HepG2 (cell line): ENCODE results near the gene MAP3K20. TPM values are rescaled to one million over a fixed set of nuclear protein-coding genes. Genes with fewer than 3 reads are reported as not detected.

Experiments
- ATAC-seq: fragments of 200-7000 bp; cut with Tn5 transposase; 3 replicates; pipeline ENCODE4 v1.9.1; 2020; ENCODE audit warnings: mild to moderate bottlenecking, moderate library complexity
- BruUV-seq: library from RNA; stranded (reverse); fragments of 400-500 nt; replicated peaks from 2 replicates; lab custom pipeline; 2021; lab: Mats Ljungman, UMichigan
- CTCF ChIA-PET: fragments of 300-600 bp; formaldehyde crosslinking; extraction: SDS; loops from one replicate; lab custom pipeline; 2021; ENCODE audit warnings: low total read pairs, inconsistent platforms, low intra/inter-chr PET ratio; lab: Yijun Ruan, JAX
- POLR2A ChIA-PET: fragments of 350-600 bp; sonication (Branson Sonifier 250); formaldehyde crosslinking; loops from one replicate; lab custom pipeline; 2020; ENCODE audit warnings: antibody characterized with exemption, inconsistent platforms; lab: Yijun Ruan, JAX
- DNase-seq: peaks from one replicate; pipeline ENCODE4 v3.0.0-alpha.2; 2015; ENCODE audit warnings: low spot score
- FAIRE-seq: peaks from 3 replicates; lab custom pipeline; 2011; peaks lifted over from hg19 to GRCh38; lab: Jason Lieb, UNC
- H2AFZ ChIP-seq: one replicate; pipeline ENCODE4 v1.6.1; 2011; ENCODE audit warnings: low read length, inconsistent platforms
- H3K27ac ChIP-seq: fragments of 300-600 bp; 3 replicates; pipeline ENCODE4 v1.8.0; 2011; ENCODE audit warnings: mixed run types, mild to moderate bottlenecking, mixed read lengths, low read length, inconsistent platforms; ENCODE audit not compliant: insufficient read depth; ENCODE audit errors: extremely low read length
- H3K27me3 ChIP-seq, 2 experiments: fragments of 200-600 bp in 1 of 2; 2 replicates in 1 of 2; 3 replicates in 1 of 2; pipeline versions ENCODE4 v1.6.0 to v1.8.0; 2011; ENCODE audit warnings: low read length in 2 of 2, mild to moderate bottlenecking in 2 of 2, moderate library complexity in 2 of 2, inconsistent platforms in 1 of 2; ENCODE audit not compliant: insufficient read depth in 2 of 2, control insufficient read depth in 1 of 2
- H3K36me3 ChIP-seq, 2 experiments: fragments of 200-600 bp in 1 of 2; replicated peaks in 1 of 2; 2 replicates in 1 of 2; 3 replicates in 1 of 2; pipeline versions ENCODE4 v1.5.1 to v1.8.0; 2011; ENCODE audit warnings: low read length in 2 of 2, inconsistent platforms in 1 of 2; ENCODE audit not compliant: insufficient read depth in 2 of 2, control insufficient read depth in 1 of 2
- H3K4me1 ChIP-seq: 2 replicates; pipeline ENCODE4 v1.5.1; 2012; ENCODE audit warnings: low read length, inconsistent platforms; ENCODE audit not compliant: insufficient read depth
- H3K4me2 ChIP-seq: 2 replicates; pipeline ENCODE4 v1.6.0; 2011; ENCODE audit warnings: low read depth, low read length, inconsistent platforms
- H3K4me3 ChIP-seq, 3 experiments: fragments of 200-600 bp in 1 of 3; sonication (generic), shearing (Covaris generic) in 1 of 3; replicated peaks in 1 of 3; 2 replicates each; pipeline ENCODE4 v1.5.1; 2011 to 2016; ENCODE audit warnings: low read length in 3 of 3, inconsistent platforms in 2 of 3, low read depth in 2 of 3, mild to moderate bottlenecking in 2 of 3, control low read depth in 1 of 3, mixed read lengths in 1 of 3; ENCODE audit not compliant: insufficient read depth in 1 of 3
- H3K79me2 ChIP-seq: one replicate; pipeline ENCODE4 v1.6.1; 2011; ENCODE audit warnings: low read length, inconsistent platforms; ENCODE audit not compliant: insufficient read depth
- H3K9ac ChIP-seq: 2 replicates; pipeline ENCODE4 v1.6.0; 2011; ENCODE audit warnings: mild to moderate bottlenecking, low read depth, low read length, inconsistent platforms; ENCODE audit not compliant: insufficient read depth
- H3K9me3 ChIP-seq: 2 replicates; pipeline ENCODE4 v1.5.1; 2012; ENCODE audit warnings: mild to moderate bottlenecking, low read length
- H4K20me1 ChIP-seq: 2 replicates; pipeline ENCODE4 v1.6.0; 2011; ENCODE audit warnings: inconsistent platforms, mild to moderate bottlenecking, low read length, moderate library complexity; ENCODE audit not compliant: insufficient read depth
- ATF7 ChIP-seq, 2 experiments: fragments of 450-650 bp in 1 of 2; sonication (generic) in 1 of 2; formaldehyde crosslinking in 1 of 2; IDR thresholded peaks; 2 replicates each; pipeline versions ENCODE4 v1.4.0 to v1.6.1; 2016 to 2020; ENCODE audit warnings: antibody characterized with exemption in 1 of 2, mild to moderate bottlenecking in 1 of 2, missing genetic modification reagents in 1 of 2
- CEBPB ChIP-seq: IDR thresholded peaks from 2 replicates; pipeline ENCODE4 v1.6.1; 2011; ENCODE audit warnings: low read depth, low read length, improper control_type of control experiment, borderline replicate concordance
- EHMT2 ChIP-seq: fragments of 200-600 bp; sonication (generic); IDR thresholded peaks from 2 replicates; pipeline ENCODE4 v1.7.0; 2017; ENCODE audit warnings: antibody characterized with exemption, low read depth, low read length, borderline replicate concordance
- FOXA1 ChIP-seq, 2 experiments: fragments of 450-650 bp in 1 of 2; sonication (generic) in 1 of 2; formaldehyde crosslinking in 1 of 2; IDR thresholded peaks; 2 replicates each; pipeline versions ENCODE4 v1.4.0 to v1.6.1; 2016 to 2020; ENCODE audit warnings: missing genetic modification reagents in 1 of 2
- FOXK2 ChIP-seq: fragments of 450-650 bp; IDR thresholded peaks from 2 replicates; pipeline ENCODE4 v1.6.1; 2016
- FOXM1 ChIP-seq: sonication (generic); formaldehyde crosslinking; IDR thresholded peaks from 2 replicates; pipeline ENCODE4 v1.5.0; 2020; ENCODE audit warnings: missing genetic modification reagents
- MTF1 ChIP-seq: sonication (generic); formaldehyde crosslinking; IDR thresholded peaks from 2 replicates; pipeline ENCODE4 v1.5.0; 2020; ENCODE audit warnings: missing genetic modification reagents
- MYPOP ChIP-seq: sonication (generic); formaldehyde crosslinking; IDR thresholded peaks from 2 replicates; pipeline ENCODE4 v1.8.1; 2023; ENCODE audit warnings: mild to moderate bottlenecking, moderate library complexity, missing genetic modification reagents
- SP4 ChIP-seq: sonication (generic); formaldehyde crosslinking; IDR thresholded peaks from 2 replicates; pipeline ENCODE4 v1.8.1; 2023; ENCODE audit warnings: mild to moderate bottlenecking, missing genetic modification reagents
- TBX3 ChIP-seq: fragments of 450-650 bp; IDR thresholded peaks from 2 replicates; pipeline ENCODE4 v1.6.1; 2017; ENCODE audit warnings: antibody characterized with exemption, mild to moderate bottlenecking, inconsistent platforms, borderline replicate concordance
- ZNF24 ChIP-seq: fragments of 450-650 bp; IDR thresholded peaks from 2 replicates; pipeline ENCODE4 v1.6.1; 2017; ENCODE audit warnings: antibody characterized with exemption, mild to moderate bottlenecking
- WGBS: methylation state at CpG from one replicate; pipeline ENCODE4 v1.1.6; 2017; ENCODE audit warnings: low lambda C conversion rate; 5-methylcytosine and 5-hydroxymethylcytosine counted together
- in situ Hi-C: cut with HindIII; loops from 2 replicates; pipeline ENCODE4 v1.10.0; 2017; ENCODE audit warnings: low pct_unique_long_range_greater_than_20kb; ENCODE audit not compliant: extremely low pct_ligation_motif_present
- intact Hi-C: fragments of 100-400 bp; cut with micrococcal nuclease; formaldehyde crosslinking; loops from one replicate; pipeline ENCODE4 v1.10.0; 2022; ENCODE audit not compliant: unreplicated experiment
- polyA plus RNA-seq, 8 experiments: library from polyadenylated mRNA; depleted of rRNA in 3 of 8; stranded (reverse) in 7 of 8; unstranded in 1 of 8; fragments of >200 nt; fragmentation: Illumina TruSeq in 4 of 8; extraction: Trizol in 4 of 8; gene quantifications; 2 replicates each; pipeline versions ENCODE4 v1.2.1 to v1.2.3, GENCODE V29; 2011 to 2016; ENCODE audit warnings: low read depth in 4 of 8, missing spikeins in 1 of 8, mixed read lengths in 1 of 8; ENCODE audit not compliant: insufficient read depth in 1 of 8
- total RNA-seq, 5 experiments: library from RNA; depleted of rRNA; stranded (reverse); fragments of >200 nt; fragmentation: Illumina TruSeq; extraction: Trizol; gene quantifications; 2 replicates each; pipeline ENCODE4 v1.2.3, GENCODE V29; 2016; ENCODE audit warnings: low read depth in 1 of 5
- TF ChIP-seq, protein P1 (sequence below): sonication (generic); formaldehyde crosslinking; IDR thresholded peaks from 2 replicates; pipeline ENCODE4 v1.8.1; 2023; ENCODE audit warnings: mild to moderate bottlenecking, missing genetic modification reagents
- TF ChIP-seq, protein P2 (sequence below): sonication (generic); formaldehyde crosslinking; IDR thresholded peaks from 2 replicates; pipeline ENCODE4 v1.8.1; 2023; ENCODE audit warnings: missing genetic modification reagents, inconsistent platforms, borderline replicate concordance

Gene MAP3K20
- total and polyA plus RNA-seq, 2 of the 13 experiments (the other 11 are each of a cell fraction or from before 2014, with no cell fraction given), result 5.2 to 13.5 TPM

DNA sequence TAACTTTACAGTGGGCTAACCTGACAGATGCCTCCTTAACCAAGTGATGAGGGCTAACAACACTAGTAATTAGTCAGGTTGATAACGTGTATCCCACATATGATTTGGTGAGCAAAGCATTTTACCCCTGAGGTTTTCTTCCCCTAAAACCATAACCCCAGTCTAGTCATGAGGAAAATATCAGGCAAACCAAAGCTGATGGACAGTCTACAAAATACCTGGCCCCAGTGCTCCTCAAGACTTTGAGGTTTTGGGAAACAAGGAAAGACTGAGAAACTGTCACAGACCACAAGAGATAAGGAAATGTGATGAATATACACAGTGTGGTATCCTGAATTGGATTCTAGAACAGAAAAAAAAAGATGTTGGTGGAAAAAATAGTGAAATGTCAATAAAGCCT, 28.5 kb downstream of the MAP3K20 start:
- H3K9me3 ChIP-seq, result no peaks in the 10 kb centered on the region
- no TSS peak for BruUV-seq
- H2AFZ ChIP-seq, result no peak overlapping the region
- H3K4me2 ChIP-seq, result no peak overlapping the region
- no peaks in the 10 kb centered on the region for H3K79me2 ChIP-seq
- H3K27ac ChIP-seq, result no peak overlapping the region
- ATAC-seq (no peak), DNase-seq (no peak), FAIRE-seq (no peak)
- H3K4me3 ChIP-seq, result no peak overlapping the region
- peaks cover 1% of the 10 kb centered on the region; the same call in 1 of the 2 replicates for H3K4me1 ChIP-seq
- ChIA-PET POLR2A (no interaction called here), CTCF (no interaction called here)
- no peak overlapping the region for H3K9ac ChIP-seq
- no peaks in the 10 kb centered on the region for H3K27me3 ChIP-seq
- in situ Hi-C loops, result no loop called here
- WGBS, result 100% methylated on average over 1 of the region's 1 CpG
- intact Hi-C loops, result no loop called here
- H3K36me3 ChIP-seq, result no peaks in the 10 kb centered on the region; a peak in 2 of 5 replicates
- TF ChIP-seq SP4 (CRISPR knock-in tag) (no peak), FOXK2 (no peak), FOXA1 (IDR thresholded peaks at IDR 0.05) (no peak), FOXA1 (CRISPR knock-in tag; IDR thresholded peaks at IDR 0.05) (no peak), MYPOP (no peak)
- H4K20me1 ChIP-seq, result no peaks in the 10 kb centered on the region

DNA sequence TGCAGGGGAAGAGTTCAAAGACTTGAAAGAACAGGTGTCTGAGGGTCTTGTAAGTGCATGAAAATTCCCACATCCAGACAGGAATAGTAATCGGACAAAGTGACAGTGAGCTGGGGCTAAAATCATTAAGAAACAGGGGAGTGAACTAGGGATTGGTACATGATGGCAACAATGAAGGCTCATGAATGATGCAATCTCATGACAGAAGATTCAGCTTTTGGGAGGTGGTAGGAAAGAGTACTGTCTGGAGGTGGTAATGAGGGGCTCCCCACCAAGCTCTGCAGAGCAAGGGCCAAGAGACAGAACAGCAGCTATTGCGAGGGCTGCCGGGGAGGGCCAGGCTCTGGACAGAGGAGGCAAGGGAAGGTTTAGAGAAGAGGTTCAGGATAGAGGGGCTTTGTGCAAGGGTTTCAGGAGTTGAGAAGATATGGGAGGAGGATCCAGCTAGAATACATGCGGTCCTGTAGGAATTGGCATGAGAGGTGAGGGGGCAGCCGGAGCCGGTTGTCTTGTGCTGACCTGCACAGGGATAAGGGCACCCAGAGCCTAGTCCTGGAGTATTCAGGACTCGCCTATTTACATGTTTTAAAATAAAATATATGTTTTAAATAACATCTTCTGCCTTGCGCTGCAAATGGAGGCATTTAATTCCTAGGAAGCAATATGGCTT, 31.4 kb downstream of the MAP3K20 start:
- no peak for FAIRE-seq
- Histone ChIP-seq H3K79me2 (no peaks in the 10 kb centered on the region), H3K4me1 (peaks cover 7% of the 10 kb centered on the region; the same call in 1 of the 2 replicates), H3K4me2 (no peak overlapping the region), H3K9ac (no peak overlapping the region), H3K9me3 (no peaks in the 10 kb centered on the region)
- ChIA-PET CTCF (no interaction called here), POLR2A (no interaction called here)
- BruUV-seq, result no TSS peak
- no peak for DNase-seq
- in situ Hi-C loops, result no loop called here
- no peak for TF ChIP-seq ZNF24
- TF ChIP-seq, protein P1, sequence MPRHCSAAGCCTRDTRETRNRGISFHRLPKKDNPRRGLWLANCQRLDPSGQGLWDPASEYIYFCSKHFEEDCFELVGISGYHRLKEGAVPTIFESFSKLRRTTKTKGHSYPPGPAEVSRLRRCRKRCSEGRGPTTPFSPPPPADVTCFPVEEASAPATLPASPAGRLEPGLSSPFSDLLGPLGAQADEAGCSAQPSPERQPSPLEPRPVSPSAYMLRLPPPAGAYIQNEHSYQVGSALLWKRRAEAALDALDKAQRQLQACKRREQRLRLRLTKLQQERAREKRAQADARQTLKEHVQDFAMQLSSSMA (CRISPR knock-in tag), result no peak
- peak; percentile 71; the same call in 1 of the 2 replicates for TF ChIP-seq ATF7 (IDR thresholded peaks at IDR 0.05)
- no peak for TF ChIP-seq ATF7 (CRISPR knock-in tag; IDR thresholded peaks at IDR 0.05)
- no peak for TF ChIP-seq TBX3
- TF ChIP-seq, protein P2, sequence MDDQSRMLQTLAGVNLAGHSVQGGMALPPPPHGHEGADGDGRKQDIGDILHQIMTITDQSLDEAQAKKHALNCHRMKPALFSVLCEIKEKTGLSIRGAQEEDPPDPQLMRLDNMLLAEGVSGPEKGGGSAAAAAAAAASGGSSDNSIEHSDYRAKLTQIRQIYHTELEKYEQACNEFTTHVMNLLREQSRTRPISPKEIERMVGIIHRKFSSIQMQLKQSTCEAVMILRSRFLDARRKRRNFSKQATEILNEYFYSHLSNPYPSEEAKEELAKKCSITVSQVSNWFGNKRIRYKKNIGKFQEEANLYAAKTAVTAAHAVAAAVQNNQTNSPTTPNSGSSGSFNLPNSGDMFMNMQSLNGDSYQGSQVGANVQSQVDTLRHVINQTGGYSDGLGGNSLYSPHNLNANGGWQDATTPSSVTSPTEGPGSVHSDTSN (CRISPR knock-in tag), result no peak
- TF ChIP-seq CEBPB, result peak; percentile 56; the same call in 1 of the 2 replicates
- no peak for TF ChIP-seq FOXM1 (CRISPR knock-in tag)
- no peak for TF ChIP-seq EHMT2
- no peak for TF ChIP-seq MTF1 (CRISPR knock-in tag)
- TF ChIP-seq, all 625 proteins: peak for 2
- Histone ChIP-seq H3K27me3 (no peaks in the 10 kb centered on the region), H4K20me1 (no peaks in the 10 kb centered on the region), H3K27ac (no peak overlapping the region), H2AFZ (no peak overlapping the region), H3K36me3 (no peaks in the 10 kb centered on the region), H3K4me3 (no peak overlapping the region)
- WGBS, result 96% methylated on average over 8 of the region's 8 CpGs
- intact Hi-C loops, result no loop called here
- no peak for ATAC-seq
